ENCODE data around the gene COPRS.

The COPRS gene

DNA sequence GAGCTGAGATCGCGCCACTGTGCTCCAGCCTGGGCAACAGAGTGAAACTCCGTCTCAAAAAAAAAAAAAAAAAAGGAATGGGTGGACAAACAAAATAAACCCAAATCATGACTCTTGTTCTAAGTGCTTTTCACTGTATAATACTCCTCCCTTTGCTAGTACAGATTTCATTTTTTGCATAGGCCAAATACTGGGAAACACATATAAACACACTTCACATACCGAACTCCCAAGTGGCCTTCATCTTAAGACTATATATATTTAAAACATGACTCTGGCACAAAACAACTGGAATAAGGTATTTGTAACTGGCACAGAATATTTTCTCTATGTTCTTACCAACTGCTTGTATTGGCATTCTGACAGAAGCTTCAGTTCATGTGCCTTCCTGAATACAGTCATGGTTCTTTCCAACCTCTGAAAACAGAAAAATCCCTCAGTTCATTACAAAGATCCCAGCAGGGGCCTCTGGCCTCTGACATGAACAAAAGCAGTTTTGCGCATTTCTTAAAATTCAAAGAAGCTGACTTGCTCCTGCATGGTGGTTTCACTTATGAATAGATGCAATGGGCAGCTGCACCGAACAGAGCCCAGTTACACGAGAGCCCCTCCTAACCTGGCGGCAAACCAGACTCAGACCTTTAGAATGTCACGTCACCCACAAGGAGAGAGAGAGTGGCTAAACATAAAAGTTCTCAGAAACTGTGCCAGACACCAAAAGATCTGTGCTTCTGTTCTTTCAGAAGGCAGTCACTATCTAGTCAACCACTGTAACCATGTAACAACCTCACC lies 19.1 kb upstream of the COPRS start:
- H3K4me1 ChIP-seq = peaks cover 0 to 31% (median 15%) of the 10 kb centered on the region in 4 donors
- peak; percentile 24 to 65 for DNase-seq
- no peak overlapping the region for H3K4me3 ChIP-seq
- H3K27me3 ChIP-seq = no peaks in the 10 kb centered on the region
- H3K27ac ChIP-seq = peak overlapping the region; percentile 67 to 78
- TF ChIP-seq, protein P1, sequence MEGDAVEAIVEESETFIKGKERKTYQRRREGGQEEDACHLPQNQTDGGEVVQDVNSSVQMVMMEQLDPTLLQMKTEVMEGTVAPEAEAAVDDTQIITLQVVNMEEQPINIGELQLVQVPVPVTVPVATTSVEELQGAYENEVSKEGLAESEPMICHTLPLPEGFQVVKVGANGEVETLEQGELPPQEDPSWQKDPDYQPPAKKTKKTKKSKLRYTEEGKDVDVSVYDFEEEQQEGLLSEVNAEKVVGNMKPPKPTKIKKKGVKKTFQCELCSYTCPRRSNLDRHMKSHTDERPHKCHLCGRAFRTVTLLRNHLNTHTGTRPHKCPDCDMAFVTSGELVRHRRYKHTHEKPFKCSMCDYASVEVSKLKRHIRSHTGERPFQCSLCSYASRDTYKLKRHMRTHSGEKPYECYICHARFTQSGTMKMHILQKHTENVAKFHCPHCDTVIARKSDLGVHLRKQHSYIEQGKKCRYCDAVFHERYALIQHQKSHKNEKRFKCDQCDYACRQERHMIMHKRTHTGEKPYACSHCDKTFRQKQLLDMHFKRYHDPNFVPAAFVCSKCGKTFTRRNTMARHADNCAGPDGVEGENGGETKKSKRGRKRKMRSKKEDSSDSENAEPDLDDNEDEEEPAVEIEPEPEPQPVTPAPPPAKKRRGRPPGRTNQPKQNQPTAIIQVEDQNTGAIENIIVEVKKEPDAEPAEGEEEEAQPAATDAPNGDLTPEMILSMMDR (IDR thresholded peaks at IDR 0.05) = no peak
- H3K36me3 ChIP-seq = peaks cover 52 to 84% (median 77%) of the 10 kb centered on the region in 3 donors
- intact Hi-C loops (cut with DNase I; ENCODE audit: low total_unique reads) = no loop called here
- H3K9me3 ChIP-seq = no peaks in the 10 kb centered on the region

DNA sequence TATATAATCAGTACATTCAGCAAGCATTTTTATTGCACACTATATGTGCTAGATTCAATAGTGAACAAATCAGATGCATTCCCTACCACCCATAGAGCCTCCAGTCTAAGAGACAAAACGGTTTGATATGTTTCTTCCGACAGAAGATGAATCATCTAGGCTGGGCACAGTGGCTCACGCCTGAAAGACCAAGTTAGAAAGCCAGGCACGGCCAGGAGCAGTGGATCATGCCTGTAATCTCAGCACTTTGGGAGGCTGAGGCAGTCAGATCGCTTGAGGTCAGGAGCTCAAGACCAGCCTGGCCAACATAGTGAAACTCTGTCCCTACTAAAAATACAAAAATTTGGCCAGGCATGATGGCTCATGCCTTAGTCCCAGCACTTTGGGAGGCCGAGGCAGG lies 18.3 kb upstream of the COPRS start:
- intact Hi-C loops (cut with DNase I; ENCODE audit: low total_unique reads) = no loop called here
- Histone ChIP-seq H3K4me3 (no peak overlapping the region), H3K27me3 (no peaks in the 10 kb centered on the region), H3K27ac (peak overlapping the region; percentile 67 to 78), H3K36me3 (peaks cover 52 to 85% (median 78%) of the 10 kb centered on the region in 3 donors), H3K4me1 (peaks cover 0 to 31% (median 15%) of the 10 kb centered on the region in 4 donors), H3K9me3 (no peaks in the 10 kb centered on the region)
- peak; percentile 33 to 81 for DNase-seq
- TF ChIP-seq, protein P1 (IDR thresholded peaks at IDR 0.05) = no peak

DNA sequence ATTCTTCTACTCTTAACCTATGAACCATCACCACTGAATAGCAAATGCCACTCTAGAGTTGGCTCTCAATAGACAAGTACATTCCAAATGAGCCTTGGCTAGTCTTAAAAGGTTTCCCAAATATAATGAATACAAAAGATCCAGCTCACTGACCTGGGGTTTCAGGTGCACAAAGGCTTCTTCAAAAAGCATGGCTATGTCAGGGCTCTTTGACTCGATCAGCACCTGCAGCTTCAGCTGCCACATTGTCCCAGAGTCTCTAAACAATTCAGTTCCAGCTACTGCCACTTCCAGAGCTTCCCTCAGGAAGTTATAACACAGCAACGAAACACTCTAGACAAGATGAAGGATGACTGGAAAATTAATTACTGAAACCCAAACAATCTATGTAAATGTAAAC lies 16.0 kb upstream of the COPRS start:
- H3K36me3 ChIP-seq = peaks cover 64 to 87% (median 78%) of the 10 kb centered on the region in 3 donors
- no peak overlapping the region for H3K27ac ChIP-seq
- TF ChIP-seq, protein P1 (IDR thresholded peaks at IDR 0.05) = no peak

DNA sequence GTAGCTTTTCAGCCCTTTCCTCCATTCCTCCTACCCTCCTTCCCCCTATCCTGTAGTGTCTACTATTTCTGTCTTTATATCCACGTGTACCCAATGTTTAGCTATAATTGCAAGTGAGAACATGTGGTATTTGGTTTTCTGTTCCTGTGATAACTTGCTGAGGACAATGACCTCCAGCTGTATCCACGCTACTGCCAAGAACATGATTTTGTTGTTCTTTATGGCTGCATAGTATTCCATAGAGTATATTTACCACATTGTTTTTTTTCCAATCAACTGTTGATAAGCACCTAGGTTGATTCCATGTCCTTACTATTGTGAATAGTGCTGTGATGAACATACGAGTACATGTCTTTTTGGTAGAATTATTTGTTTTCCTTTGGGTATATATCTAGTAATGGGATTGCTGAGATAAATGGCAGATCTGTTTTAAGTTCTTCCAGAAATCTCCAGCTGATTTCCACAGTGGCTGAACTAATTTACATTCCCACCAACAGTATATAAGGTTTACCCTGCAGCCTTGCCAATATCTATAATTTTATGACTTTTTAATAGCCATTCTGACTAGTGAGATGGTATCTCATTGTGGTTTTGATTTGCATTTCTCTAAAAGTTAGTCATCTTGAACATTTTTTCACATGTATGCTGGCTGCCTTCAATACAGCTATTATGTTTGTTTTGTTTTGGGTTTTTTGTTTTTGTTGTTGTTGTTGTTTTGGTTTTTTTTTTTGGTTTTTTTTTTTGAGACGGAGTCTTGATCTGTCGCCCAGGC lies 10.9 kb upstream of the COPRS start:
- peaks cover 74 to 98% (median 92%) of the 10 kb centered on the region in 3 donors for H3K36me3 ChIP-seq
- TF ChIP-seq, protein P1 (IDR thresholded peaks at IDR 0.05) = no peak
- no peaks in the 10 kb centered on the region for H3K4me1 ChIP-seq
- no peak for DNase-seq
- no peak overlapping the region for H3K4me3 ChIP-seq
- H3K27ac ChIP-seq = no peak overlapping the region
- H3K27me3 ChIP-seq = no peaks in the 10 kb centered on the region
- intact Hi-C loops (cut with DNase I; ENCODE audit: low total_unique reads) = no loop called here
- H3K9me3 ChIP-seq = no peaks in the 10 kb centered on the region

More for the DNA sequence above, 16.0 kb upstream of the COPRS start:
- no peaks in the 10 kb centered on the region for H3K9me3 ChIP-seq
- DNase-seq = no peak
- no peak overlapping the region for H3K4me3 ChIP-seq
- intact Hi-C loops (cut with DNase I; ENCODE audit: low total_unique reads) = no loop called here
- no peaks in the 10 kb centered on the region for H3K27me3 ChIP-seq
- peaks cover 0 to 31% (median 15%) of the 10 kb centered on the region in 4 donors for H3K4me1 ChIP-seq

DNA sequence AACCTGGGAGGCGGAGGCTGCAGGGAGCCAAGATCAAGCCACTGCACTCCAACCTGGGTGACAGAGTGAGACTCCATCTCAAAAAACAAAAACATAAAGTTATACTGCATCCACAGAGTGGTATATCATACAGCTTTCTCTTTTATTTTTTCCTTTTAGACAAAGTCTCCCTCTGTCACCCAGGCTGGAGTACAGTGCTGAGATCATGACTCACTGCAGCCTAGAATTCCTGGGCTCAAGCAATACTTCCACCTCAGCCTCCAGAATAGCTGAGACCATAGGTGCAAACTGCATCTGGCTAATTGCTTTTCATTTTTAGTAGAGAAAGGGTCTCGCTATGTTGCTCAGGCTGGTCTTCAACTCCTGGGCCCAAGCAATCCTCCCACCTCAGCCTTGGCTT lies 10.0 kb upstream of the COPRS start:
- intact Hi-C loops (cut with DNase I; ENCODE audit: low total_unique reads) = no loop called here
- H3K9me3 ChIP-seq = no peaks in the 10 kb centered on the region
- no peak overlapping the region for H3K27ac ChIP-seq
- H3K36me3 ChIP-seq = peaks cover 73 to 99% (median 92%) of the 10 kb centered on the region in 3 donors
- H3K4me3 ChIP-seq = no peak overlapping the region
- no peak for DNase-seq
- no peaks in the 10 kb centered on the region for H3K4me1 ChIP-seq
- H3K27me3 ChIP-seq = no peaks in the 10 kb centered on the region
- TF ChIP-seq, protein P1 (IDR thresholded peaks at IDR 0.05) = no peak
